GM19395 (cell line): Measurements from ENCODE around the gene TEAD1.

Experiments
- ATAC-seq: cut with Tn5 transposase; IDR thresholded peaks from one replicate; pipeline ENCODE4 v1.9.1; 2021; ENCODE audit warnings: mild to moderate bottlenecking, moderate library complexity; ENCODE audit not compliant: unreplicated experiment

TEAD1 gene

GRCh38 chr11:12673924-12674570, at the start of gene TEAD1:
Gene TEAD1, plus strand, starts transcription at chr11:12674421.
- ATAC-seq = peak; percentile 83

DNA sequence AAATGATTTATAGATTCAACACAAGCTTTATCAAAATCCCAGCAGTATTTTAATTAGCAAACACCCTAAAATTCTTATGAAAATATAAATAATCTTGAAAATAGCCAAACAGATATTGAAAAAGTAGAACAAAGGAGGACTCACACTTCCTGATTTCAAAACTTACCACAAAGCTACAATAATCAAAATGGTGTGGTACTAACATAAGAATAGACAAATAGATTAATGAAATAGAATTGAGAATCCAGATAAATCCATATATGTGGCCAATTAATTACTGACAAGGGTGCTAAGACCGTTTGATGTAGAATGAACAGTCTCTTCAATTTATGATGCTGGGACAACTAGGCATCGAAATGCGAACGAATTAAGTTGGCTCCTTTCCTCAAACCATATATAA, 49.6 kb upstream of the TEAD1 start:
- no peak for ATAC-seq

DNA sequence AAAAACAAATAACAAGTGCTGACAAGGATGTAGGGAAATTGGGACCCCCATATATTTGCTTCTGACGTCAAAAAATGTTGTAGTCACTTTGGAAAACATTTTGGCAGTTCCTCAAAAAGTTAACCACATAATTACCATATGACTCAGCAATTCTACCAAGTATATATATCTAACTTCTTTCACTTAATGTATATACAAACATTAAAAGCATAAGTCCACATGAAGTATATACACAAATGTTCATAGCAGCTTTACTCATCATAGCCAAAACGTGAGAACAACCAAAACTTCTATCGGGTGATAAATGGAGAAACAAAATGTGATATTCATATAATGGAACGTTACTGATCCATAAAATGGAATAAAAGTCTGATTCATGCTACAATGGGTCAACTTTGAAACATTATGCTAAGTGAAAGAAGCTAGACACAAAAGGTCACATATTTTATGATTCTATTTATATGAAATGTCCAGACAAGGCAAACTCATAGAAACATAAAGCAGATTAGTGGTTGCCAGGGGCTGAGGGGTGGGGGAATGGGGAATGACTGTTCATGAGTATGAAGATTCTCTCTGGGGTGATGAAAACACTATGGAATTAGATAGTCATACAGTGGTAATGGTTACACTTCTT, 48.7 kb upstream of the TEAD1 start:
- no peak for ATAC-seq

DNA sequence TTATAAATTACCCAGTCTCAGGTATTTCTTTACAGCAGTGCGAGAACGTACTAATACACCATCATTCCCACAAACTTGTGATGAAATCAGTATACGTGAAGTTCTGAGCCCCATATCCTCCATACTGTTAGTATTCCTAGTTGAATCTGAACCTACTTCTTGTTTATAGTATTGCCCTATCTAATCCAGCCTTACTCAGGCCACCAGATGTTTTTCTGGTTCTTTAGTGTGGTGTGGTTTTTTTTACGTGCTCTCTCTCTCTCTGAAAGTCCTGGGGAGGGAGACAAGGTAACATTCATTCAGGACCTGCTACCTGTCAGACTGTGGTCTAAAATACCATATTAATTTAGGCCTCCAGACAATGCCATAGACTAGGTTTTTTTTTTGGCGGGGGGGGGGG, 47.6 kb upstream of the TEAD1 start:
- ATAC-seq = no peak

GRCh38 chr11:12628314-12628713, 45.9 kb upstream of the TEAD1 start:
- no peak for ATAC-seq

DNA sequence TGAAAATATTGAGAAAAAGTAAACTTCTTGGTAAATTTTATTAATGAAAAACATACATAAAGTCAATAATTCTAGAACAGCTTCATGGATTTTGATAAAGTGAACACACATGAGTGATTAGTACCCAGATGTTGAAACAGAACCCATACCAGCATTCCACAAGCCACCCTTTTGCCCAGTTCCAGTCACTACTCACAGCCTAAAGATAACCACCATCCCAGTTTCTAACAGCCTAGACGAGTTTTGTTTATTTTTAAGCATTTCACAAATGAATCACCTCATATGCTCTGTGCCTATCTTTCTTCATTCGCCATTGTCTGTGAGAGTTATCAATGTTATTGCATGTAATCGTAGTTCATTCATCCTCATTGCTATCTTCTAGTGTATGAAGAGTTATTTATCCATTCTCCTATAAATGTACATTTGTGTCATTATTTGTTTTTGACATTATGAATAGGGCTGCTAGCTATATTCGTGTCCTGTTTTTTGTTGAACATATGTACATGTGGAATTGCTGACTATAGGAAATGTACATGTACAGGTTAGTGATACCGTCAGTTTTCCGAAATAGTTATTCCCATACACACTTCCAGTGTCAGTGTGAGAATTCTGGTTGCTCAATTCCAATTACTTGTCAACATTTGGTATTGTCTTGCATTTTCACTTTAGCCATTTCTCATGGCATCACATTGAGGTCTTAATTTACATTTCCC, 44.5 kb upstream of the TEAD1 start:
- no peak for ATAC-seq

- ATAC-seq = no peak
Measured at GRCh38 chr11:12631651-12632050, 42.6 kb upstream of the TEAD1 start.

GRCh38 chr11:12634329-12634728, 39.9 kb upstream of the TEAD1 start:
- no peak for ATAC-seq

- ATAC-seq = no peak
Measured at GRCh38 chr11:12636871-12637410, 37.3 kb upstream of the TEAD1 start.

DNA sequence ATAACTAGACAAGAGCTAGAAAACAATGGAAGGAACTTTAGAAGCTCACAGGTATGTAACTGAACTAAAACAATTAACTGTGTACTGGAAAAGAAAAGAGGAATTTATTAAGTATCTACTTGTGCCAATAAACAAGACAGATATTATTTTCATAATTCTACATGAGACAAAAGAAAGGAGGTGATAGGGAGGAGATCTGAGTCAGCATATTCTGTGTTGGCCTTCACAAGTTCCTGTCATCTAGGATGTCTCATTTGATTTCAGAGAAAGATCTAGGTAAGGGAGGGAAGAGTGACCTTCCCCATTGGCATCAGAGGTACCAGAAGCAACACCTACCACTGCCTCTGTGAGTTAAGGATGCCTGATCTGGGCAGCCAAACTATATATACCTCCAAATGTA, 34.8 kb upstream of the TEAD1 start:
- no peak for ATAC-seq

DNA sequence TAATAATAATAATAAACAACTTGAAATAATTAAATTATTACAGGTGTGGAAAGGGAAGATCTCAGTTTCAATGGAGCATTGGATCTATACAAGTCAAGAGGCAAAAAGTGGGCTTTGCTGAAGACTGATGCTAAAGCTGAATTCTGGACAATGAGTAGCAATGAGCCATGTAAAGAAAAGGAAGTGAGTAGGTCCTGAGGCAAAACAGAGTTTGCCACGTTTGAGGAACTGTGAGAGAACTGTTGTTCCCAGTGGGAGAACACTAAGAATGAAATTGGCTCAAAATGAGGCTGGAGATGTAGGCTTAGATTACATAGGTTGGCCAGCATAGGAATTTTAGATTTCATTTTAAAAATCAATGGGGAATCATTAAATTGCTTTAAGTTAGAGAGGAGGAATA, 33.9 kb upstream of the TEAD1 start:
- no peak for ATAC-seq

GRCh38 chr11:12640926-12641849, 33.0 kb upstream of the TEAD1 start:
- no peak for ATAC-seq

GRCh38 chr11:12642040-12642439, 32.2 kb upstream of the TEAD1 start:
- no peak for ATAC-seq

GRCh38 chr11:12642806-12643428, 31.3 kb upstream of the TEAD1 start:
- no peak for ATAC-seq

- no peak for ATAC-seq
Measured at GRCh38 chr11:12646478-12646877, 27.7 kb upstream of the TEAD1 start.

GRCh38 chr11:12653729-12654128, 20.5 kb upstream of the TEAD1 start:
- no peak for ATAC-seq

- no peak for ATAC-seq
Measured at GRCh38 chr11:12655842-12656241, 18.4 kb upstream of the TEAD1 start.

DNA sequence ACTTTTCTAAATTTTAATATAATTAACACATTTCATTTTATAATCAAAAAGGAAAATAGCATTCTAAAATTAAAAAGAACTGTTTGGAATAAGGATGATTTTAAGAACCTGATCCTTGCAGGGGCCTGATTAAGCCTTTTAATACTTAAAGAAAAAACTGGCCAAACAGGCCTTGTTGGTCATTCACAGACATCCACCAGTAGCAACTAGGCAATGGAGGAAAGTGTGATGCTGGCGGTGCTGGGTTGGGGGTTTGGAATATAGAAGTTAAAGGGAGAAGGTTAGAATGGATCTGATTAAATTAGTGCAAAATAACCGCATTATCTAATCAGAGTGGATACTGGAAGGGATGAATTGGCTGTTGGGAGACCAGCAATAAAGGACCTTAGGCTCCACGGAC, 16.9 kb upstream of the TEAD1 start:
- ATAC-seq = no peak

- no peak for ATAC-seq
Measured at GRCh38 chr11:12657981-12658380, 16.2 kb upstream of the TEAD1 start.

GRCh38 chr11:12662101-12662689, 12.0 kb upstream of the TEAD1 start:
- no peak for ATAC-seq
